Panc1 (cell line): ENCODE results near the gene PROM1. TPM values are rescaled to one million over a fixed set of nuclear protein-coding genes. Genes with fewer than 3 reads are reported as not detected.

Experiments used
- ATAC-seq: fragments of 200-7000 bp; cut with Tn5 transposase; 2 replicates; pipeline ENCODE4 v1.9.1; 2020; ENCODE audit warnings: mild to moderate bottlenecking, moderate library complexity
- BruUV-seq: library from RNA; stranded (reverse); fragments of 400-500 nt; replicated peaks from 2 replicates; lab custom pipeline; 2021; lab: Mats Ljungman, UMichigan
- CTCF ChIA-PET: fragments of 300-600 bp; sonication (Branson Sonifier 250); formaldehyde crosslinking; loops from one replicate; lab custom pipeline; 2022; ENCODE audit warnings: antibody characterized with exemption; lab: Charles Lee
- POLR2A ChIA-PET: fragments of 300-600 bp; sonication (Branson Sonifier 250); formaldehyde crosslinking; loops from one replicate; lab custom pipeline; 2022; ENCODE audit warnings: antibody characterized with exemption; lab: Charles Lee
- DNase-seq: peaks from one replicate; pipeline ENCODE4 v3.0.0-alpha.2; 2010; ENCODE audit warnings: low read depth, low spot score
- H3K27ac ChIP-seq: 2 replicates; pipeline ENCODE4 v1.5.1; 2011; ENCODE audit warnings: mild to moderate bottlenecking, low read length, inconsistent platforms
- H3K27me3 ChIP-seq: fragments of 200-500 bp; sonication (Bioruptor generic); 2 replicates; pipeline ENCODE4 v1.6.0; 2014; ENCODE audit warnings: low read length, inconsistent platforms; ENCODE audit not compliant: control insufficient read depth, insufficient read depth
- H3K36me3 ChIP-seq: fragments of 200-500 bp; sonication (Bioruptor generic); 2 replicates; pipeline ENCODE4 v1.5.1; 2014; ENCODE audit warnings: inconsistent platforms, mild to moderate bottlenecking, low read length, moderate library complexity; ENCODE audit not compliant: control insufficient read depth, insufficient read depth
- H3K4me1 ChIP-seq: 2 replicates; pipeline ENCODE4 v1.5.1; 2011; ENCODE audit warnings: inconsistent platforms, mild to moderate bottlenecking, low read length, moderate library complexity; ENCODE audit not compliant: control insufficient read depth, insufficient read depth
- H3K4me3 ChIP-seq, 2 experiments: 2 replicates each; pipeline ENCODE4 v1.5.1; 2011 to 2012; ENCODE audit warnings: low read depth in 2 of 2, low read length in 2 of 2, mild to moderate bottlenecking in 2 of 2, inconsistent platforms in 1 of 2, moderate library complexity in 1 of 2
- H3K9me3 ChIP-seq: fragments of 200-500 bp; sonication (Bioruptor generic); 2 replicates; pipeline ENCODE4 v1.5.1; 2014; ENCODE audit warnings: low read depth, mild to moderate bottlenecking, inconsistent platforms, low read length, moderate library complexity; ENCODE audit not compliant: control insufficient read depth, insufficient read depth
- CTCF ChIP-seq: fragments of 450-650 bp; IDR thresholded peaks from 2 replicates; pipeline ENCODE4 v1.5.1; 2017; ENCODE audit warnings: mild to moderate bottlenecking
- POLR2AphosphoS5 ChIP-seq: IDR thresholded peaks from 2 replicates; pipeline ENCODE4 v1.6.1; 2012; ENCODE audit warnings: mild to moderate bottlenecking, low read depth, low read length, moderate library complexity
- REST ChIP-seq, 2 experiments: IDR thresholded peaks; 2 replicates each; pipeline ENCODE4 v1.6.1; 2011 to 2012; ENCODE audit warnings: low read depth in 2 of 2, control low read depth in 1 of 2, low read length in 1 of 2, mild to moderate bottlenecking in 1 of 2, moderate library complexity in 1 of 2; ENCODE audit not compliant: insufficient read depth in 1 of 2
- SIN3A ChIP-seq: IDR thresholded peaks from 2 replicates; pipeline ENCODE4 v1.6.1; 2012; ENCODE audit warnings: low read depth, mild to moderate bottlenecking, low read length, moderate library complexity, borderline replicate concordance; ENCODE audit not compliant: insufficient read depth
- TCF7L2 ChIP-seq: IDR thresholded peaks from 2 replicates; pipeline ENCODE4 v1.6.1; 2011; ENCODE audit warnings: mild to moderate bottlenecking, low read depth, low read length, inconsistent platforms
- in situ Hi-C: cut with HindIII; loops from 2 replicates; pipeline ENCODE4 v1.10.0; 2016; ENCODE audit warnings: low sequenced_read_pairs, low pct_unique_long_range_greater_than_20kb
- intact Hi-C: fragments of 100-400 bp; cut with micrococcal nuclease; formaldehyde crosslinking; loops from one replicate; pipeline ENCODE4 v1.10.0; 2022; ENCODE audit not compliant: unreplicated experiment
- total RNA-seq: library from RNA; stranded (reverse); gene quantifications from one replicate; pipeline ENCODE4 v1.2.1, GENCODE V29; 2021; ENCODE audit not compliant: unreplicated experiment

PROM1 gene
- total RNA-seq, 1 experiment from 2014 or later, result 0.18 TPM

GRCh38 chr4:15934259-15934658 lies 149.6 kb downstream of the PROM1 start:
- BruUV-seq, result no TSS peak
- H3K9me3 ChIP-seq, result no peaks in the 10 kb centered on the region
- H3K36me3 ChIP-seq, result no peaks in the 10 kb centered on the region
- CTCF ChIA-PET, result no interaction called here
- DNase-seq, result no peak
- no peaks in the 10 kb centered on the region for H3K27me3 ChIP-seq
- H3K27ac ChIP-seq, result no peak overlapping the region
- intact Hi-C loops (no loop called here), in situ Hi-C loops (no loop called here)
- H3K4me3 ChIP-seq, result no peak overlapping the region
- no peaks in the 10 kb centered on the region for H3K4me1 ChIP-seq
- POLR2A ChIA-PET, result no interaction called here
- TF ChIP-seq SIN3A, result no peak
- TF ChIP-seq POLR2AphosphoS5, result no peak
- TF ChIP-seq REST (IDR thresholded peaks at IDR 0.05; ENCODE audit: insufficient read depth in 1 of 2, low read depth in 2 of 2, low read length in 1 of 2), result no peak
- TF ChIP-seq TCF7L2, result no peak
- TF ChIP-seq CTCF, result no peak
- no peak for ATAC-seq

- DNase-seq (no peak), ATAC-seq (no peak)
- Histone ChIP-seq H3K27ac (no peak overlapping the region), H3K4me3 (no peak overlapping the region), H3K36me3 (no peaks in the 10 kb centered on the region), H3K27me3 (no peaks in the 10 kb centered on the region), H3K4me1 (no peaks in the 10 kb centered on the region), H3K9me3 (no peaks in the 10 kb centered on the region)
- no TSS peak for BruUV-seq
- ChIA-PET POLR2A (no interaction called here), CTCF (no interaction called here)
- intact Hi-C loops, result no loop called here
- TF ChIP-seq REST (IDR thresholded peaks at IDR 0.05; ENCODE audit: insufficient read depth in 1 of 2, low read depth in 2 of 2, low read length in 1 of 2), result no peak
- TF ChIP-seq SIN3A, result no peak
- TF ChIP-seq POLR2AphosphoS5, result no peak
- in situ Hi-C loops, result no loop called here
Observed at GRCh38 chr4:15931451-15932210, 152.2 kb downstream of the PROM1 start.
